Kidney epithelial cell (primary cell): ENCODE measurements around the gene REX1BD. TPM values are rescaled to one million over a fixed set of nuclear protein-coding genes. Genes with fewer than 3 reads are reported as not detected.
"Not testable (repeated sequence)": the region's sequence is repeated elsewhere in the genome, so short reads cannot be mapped to it uniquely, and the experiment has no call there.

Experiments used
- DNase-seq: peaks from one replicate; pipeline ENCODE4 v3.0.0-alpha.2; 2010; ENCODE audit warnings: low read depth
- H3K27me3 ChIP-seq: 2 replicates; pipeline ENCODE4 v1.6.0; 2011; ENCODE audit warnings: low read length; ENCODE audit not compliant: control insufficient read depth, insufficient read depth
- H3K36me3 ChIP-seq: 2 replicates; pipeline ENCODE4 v1.5.1; 2011; ENCODE audit warnings: low read length; ENCODE audit not compliant: control insufficient read depth, insufficient read depth
- H3K4me3 ChIP-seq: 2 replicates; pipeline ENCODE4 v1.5.1; 2011; ENCODE audit warnings: low read depth, mild to moderate bottlenecking, control low read depth, low read length
- CTCF ChIP-seq: IDR thresholded peaks from 2 replicates; pipeline ENCODE4 v1.5.1; 2011; ENCODE audit warnings: mild to moderate bottlenecking, moderate library complexity, low read length, control low read depth, inconsistent platforms; ENCODE audit not compliant: insufficient read depth, poor library complexity, severe bottlenecking
- total RNA-seq: library from RNA; depleted of rRNA; stranded (reverse); fragments of >200 nt; gene quantifications from 2 replicates; pipeline ENCODE4 v1.2.3, GENCODE V29; 2015

The REX1BD gene
- total RNA-seq, 1 donor from 2014 or later: 136 TPM

- DNase-seq: no peak
- no peaks in the 10 kb centered on the region for H3K36me3 ChIP-seq
- TF ChIP-seq CTCF: no peak
- peak overlapping the region; percentile 81 for H3K4me3 ChIP-seq
- H3K27me3 ChIP-seq: no peaks in the 10 kb centered on the region
These were observed 512 bp upstream of the REX1BD start for GRCh38 chr19:18587962-18588610.

DNA sequence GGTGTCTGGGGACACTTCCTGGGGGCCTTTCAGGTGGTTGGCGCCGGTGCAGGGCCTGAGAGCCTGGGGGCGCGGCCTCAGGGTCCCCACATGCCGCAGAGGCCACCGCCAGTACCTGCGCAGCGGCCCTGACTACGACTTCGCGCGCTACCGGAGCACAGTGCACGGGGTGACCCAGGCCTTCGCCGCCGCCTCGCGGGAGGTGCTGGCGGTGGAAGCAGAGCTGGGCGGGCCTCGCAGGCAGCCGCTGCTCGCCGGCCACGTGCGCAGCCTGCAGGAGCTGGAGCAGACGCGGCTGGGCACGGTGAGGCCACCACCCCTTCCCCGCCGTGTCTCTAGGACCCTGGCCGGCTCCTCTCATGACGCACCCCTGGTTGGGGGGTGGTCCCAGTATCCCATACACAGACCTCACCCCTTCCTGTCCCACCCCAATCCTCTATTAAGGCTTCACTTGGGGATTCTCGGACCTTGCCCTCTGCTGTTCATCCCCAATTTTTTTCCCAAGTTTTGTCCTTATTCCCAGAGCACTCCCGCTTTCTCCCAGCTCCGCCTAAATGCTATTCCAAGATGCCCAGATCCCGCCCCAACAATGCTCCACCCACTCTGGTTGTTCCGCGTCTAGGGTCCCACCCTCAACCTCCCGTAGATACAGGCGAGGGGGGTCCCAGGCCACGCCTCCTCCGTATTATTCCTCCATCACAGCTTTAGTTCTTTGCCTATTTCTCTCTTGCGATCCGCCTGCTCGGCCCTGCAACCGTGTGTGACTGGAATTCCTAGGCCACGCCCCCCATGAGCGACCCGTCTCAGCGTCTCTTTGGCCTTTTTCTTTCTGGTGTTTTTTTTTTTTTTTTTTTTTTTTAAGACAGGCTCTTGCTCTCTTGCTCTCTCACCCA, 1.0 kb downstream of the REX1BD start:
- no peaks in the 10 kb centered on the region for H3K36me3 ChIP-seq
- no peaks in the 10 kb centered on the region for H3K27me3 ChIP-seq
- peak overlapping the region; percentile 81 for H3K4me3 ChIP-seq
- no peak for DNase-seq
- no peak for TF ChIP-seq CTCF

DNA sequence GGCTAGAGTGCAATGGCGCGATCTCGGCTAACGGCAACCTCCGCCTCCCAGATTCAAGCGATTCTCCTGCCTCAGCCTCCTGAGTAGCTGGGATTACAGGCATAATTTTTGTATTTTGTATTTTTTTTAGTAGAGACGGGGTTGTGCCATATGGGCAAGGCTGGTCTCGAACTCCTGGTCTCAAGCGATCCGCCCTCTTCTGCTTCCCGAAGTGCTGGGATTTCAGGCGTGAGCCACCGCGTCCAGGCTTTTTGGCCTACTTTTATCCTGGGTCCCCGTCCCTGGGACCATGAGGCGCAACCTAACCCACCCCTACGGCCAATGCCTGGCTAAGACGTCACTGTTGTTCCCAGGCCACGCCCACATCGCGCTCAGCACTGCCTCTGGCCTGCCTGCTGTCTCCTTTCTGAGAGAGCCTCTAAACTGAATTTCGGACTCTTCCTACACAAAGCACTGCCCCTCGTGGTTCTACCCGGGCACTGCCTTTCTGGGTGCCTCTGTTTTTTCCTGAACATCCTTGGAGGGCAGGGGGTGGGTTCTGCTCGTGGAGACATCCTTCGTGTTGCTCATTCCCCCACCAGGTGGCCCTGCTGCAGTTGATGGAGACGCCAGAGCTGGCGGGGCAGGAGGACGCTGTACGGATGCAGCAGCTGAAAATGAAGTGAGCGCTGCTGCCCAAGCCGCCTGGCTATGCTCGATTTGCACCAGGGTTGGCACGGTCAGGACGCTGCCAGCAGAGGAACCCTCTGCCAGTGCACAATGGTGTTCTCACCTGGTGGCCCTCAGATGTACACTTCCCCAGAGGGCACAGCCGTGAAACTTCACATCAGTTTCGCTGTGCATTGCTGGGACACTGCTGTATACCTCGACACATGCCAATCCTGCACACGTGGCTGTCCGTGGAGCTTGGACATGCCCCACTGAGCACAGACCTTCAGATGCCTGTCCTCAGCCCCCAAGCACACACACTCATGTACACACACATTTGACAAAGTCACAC, 2.0 kb downstream of the REX1BD start:
- Histone ChIP-seq H3K36me3 (no peaks in the 10 kb centered on the region), H3K4me3 (peak overlapping the region; percentile 81), H3K27me3 (peaks cover 4% of the 10 kb centered on the region)
- peak; percentile 56 for DNase-seq
- peak; percentile 65 for TF ChIP-seq CTCF

DNA sequence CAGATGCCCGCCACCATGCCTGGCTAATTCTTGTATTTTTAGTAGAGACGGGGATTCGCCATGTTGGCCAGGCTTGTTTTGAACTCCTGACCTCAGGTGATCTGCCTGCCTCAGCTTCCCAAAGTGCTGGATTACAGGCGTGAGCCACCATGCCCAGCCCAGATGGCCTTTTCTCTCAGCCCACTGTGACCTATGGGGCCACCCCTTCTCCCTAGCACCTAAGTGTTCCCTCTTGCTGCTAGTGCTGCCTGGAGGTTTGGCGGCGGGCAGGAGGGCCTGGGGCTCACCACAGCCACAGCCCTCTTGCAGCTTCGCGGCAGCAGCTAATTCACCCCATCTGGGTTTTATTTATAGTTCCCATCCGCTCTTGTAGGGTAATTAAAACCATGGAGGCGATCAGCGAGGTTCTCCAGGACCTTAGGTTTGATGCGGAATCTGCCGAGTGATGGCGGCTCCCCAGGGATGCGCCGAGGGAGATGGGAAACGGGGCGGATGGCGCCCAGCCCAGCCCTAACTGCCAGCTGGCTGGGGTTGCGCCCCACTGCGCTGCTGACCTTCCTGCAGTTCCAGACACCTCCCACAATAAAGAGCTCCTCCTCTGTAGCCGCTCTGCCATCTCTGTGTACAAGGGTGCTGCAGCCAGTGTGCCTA, 3.3 kb downstream of the REX1BD start:
- no peak overlapping the region for H3K4me3 ChIP-seq
- no peak for TF ChIP-seq CTCF
- DNase-seq: no peak
- no peaks in the 10 kb centered on the region for H3K36me3 ChIP-seq
- H3K27me3 ChIP-seq: peaks cover 11% of the 10 kb centered on the region

DNA sequence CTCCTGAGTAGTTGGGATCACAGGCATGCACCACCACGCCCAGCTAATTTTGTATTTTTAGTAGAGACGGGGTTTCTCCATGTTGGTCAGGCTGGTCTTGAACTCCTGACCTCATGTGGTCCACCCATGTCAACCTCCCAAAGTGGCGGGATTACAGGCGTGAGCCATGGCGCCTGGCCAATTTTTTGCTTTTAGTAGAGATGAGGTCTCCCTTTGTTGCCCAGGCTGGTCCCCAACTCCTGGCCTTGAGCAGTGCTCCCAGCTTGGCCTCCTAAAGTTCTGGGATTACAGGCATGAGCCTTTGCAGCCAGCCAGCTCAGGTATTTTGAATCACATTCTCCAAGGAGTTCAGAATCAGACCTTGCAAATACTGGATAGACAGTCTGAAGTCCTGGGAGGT, 4.1 kb downstream of the REX1BD start:
- not testable (repeated sequence) for H3K4me3 ChIP-seq, DNase-seq, H3K36me3 ChIP-seq
- H3K27me3 ChIP-seq: peaks cover 14% of the 10 kb centered on the region
